ENCODE data around the gene TMIGD1.
A peak's percentile ranks its signal among the peaks of the same experiment; 100 is the strongest.

Gene TMIGD1, protein sequence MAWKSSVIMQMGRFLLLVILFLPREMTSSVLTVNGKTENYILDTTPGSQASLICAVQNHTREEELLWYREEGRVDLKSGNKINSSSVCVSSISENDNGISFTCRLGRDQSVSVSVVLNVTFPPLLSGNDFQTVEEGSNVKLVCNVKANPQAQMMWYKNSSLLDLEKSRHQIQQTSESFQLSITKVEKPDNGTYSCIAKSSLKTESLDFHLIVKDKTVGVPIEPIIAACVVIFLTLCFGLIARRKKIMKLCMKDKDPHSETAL

DNA sequence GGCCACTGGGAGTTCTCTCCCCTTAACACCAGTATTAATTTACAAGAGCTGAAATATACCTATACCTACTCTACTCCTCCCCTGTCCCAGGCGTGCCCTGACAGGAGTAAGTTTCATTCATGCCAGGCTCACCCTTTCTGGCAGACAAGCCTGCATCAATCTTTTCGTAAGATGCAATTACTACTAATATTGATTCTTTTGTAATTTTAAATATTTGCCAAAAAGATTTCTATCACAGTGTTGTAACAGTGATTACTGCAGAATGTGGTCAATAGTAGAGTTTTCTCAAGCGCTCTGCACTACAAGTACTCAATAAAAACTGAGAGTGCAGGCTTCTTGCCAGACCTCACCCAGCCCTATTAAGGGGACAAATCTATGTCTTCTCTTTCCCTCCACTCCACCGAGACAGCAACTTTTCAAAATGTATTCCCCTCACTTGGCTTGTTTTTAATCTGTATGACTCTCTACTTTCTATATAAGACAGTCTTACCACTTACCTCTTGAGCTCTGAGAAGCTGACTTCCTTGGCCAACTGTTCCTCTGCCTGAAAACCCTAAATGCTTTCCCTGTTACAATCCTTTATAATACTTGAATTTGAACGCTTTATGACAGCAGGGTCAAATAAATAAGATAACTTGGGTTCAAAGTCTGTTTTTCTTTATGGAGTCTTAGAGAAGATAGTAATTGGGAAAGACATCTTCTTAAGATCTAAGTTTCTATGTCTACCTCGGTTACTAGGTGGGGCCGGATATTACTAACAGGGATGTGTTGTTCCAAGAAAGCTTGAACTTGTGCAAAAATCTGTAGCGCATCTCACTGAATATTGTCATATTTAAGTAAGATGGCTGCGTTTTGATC is at the start of gene TMIGD1:
TMIGD1 (minus strand) TSS at position 555 of the 858 bp plus-strand sequence. CDS start 1,924 bp downstream, outside the sequence.
- Histone ChIP-seq H3K27me3 (ENCODE audit: control insufficient read depth, insufficient read depth, low read length) (no peaks in the 10 kb centered on the region), H3K27ac (ENCODE audit: low read depth, low read length) (no peak within 1 kb of the TSS), H3K36me3 (ENCODE audit: control insufficient read depth, insufficient read depth, low read length) (no peaks in the 10 kb centered on the region), H3K4me1 (ENCODE audit: control insufficient read depth, insufficient read depth, low read length) (no peaks in the 10 kb centered on the region), H3K9ac (ENCODE audit: low read length) (no peak within 1 kb of the TSS), H3K4me3 (ENCODE audit: low read length) (no peak within 1 kb of the TSS)

DNA sequence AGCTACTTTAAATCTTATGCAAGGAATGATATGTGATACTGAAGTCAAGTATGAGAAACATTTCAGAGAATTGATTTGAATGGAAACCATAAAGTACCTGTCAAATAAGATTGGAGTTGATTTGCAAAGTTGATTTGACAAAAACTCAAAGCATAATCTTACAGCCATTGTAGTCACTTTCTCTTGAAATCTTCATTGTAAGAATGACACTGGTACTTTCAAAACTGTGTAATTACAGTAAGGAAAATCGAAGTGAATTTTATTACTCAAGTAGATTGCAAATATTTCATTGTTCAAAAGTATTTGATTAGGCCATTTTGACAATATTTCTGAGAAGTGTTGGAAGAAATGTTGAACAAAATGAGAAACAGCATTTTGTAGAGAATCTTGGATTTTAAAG is 48.5 kb upstream of the TMIGD1 start:
- Histone ChIP-seq H3K4me1 (ENCODE audit: control insufficient read depth, insufficient read depth, low read length) (peaks cover 9% of the 10 kb centered on the region), H3K36me3 (ENCODE audit: control insufficient read depth, insufficient read depth, low read length) (no peaks in the 10 kb centered on the region), H3K27ac (ENCODE audit: low read depth, low read length) (no peak overlapping the region), H3K4me3 (ENCODE audit: low read length) (no peak overlapping the region), H3K9ac (ENCODE audit: low read length) (no peak overlapping the region), H3K27me3 (ENCODE audit: control insufficient read depth, insufficient read depth, low read length) (no peaks in the 10 kb centered on the region)

DNA sequence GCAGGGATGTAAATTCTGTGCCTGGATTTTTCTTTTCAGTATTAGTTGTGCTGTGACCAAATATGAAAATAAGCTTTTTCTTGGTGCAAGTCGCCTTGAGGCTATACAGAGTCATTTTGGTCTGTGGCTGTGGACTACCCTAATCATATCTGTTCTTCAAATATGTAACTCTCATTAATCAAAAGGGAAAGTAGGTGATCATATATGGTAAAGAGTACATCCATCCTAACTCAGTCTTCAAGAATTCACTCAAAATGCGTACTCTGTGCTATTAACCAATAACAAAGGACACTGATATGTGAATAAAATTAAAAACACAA is 47.4 kb upstream of the TMIGD1 start:
- Histone ChIP-seq H3K4me1 (ENCODE audit: control insufficient read depth, insufficient read depth, low read length) (peaks cover 9% of the 10 kb centered on the region), H3K36me3 (ENCODE audit: control insufficient read depth, insufficient read depth, low read length) (no peaks in the 10 kb centered on the region), H3K4me3 (ENCODE audit: low read length) (peak overlapping the region; percentile 24), H3K27me3 (ENCODE audit: control insufficient read depth, insufficient read depth, low read length) (no peaks in the 10 kb centered on the region), H3K9ac (ENCODE audit: low read length) (no peak overlapping the region), H3K27ac (ENCODE audit: low read depth, low read length) (no peak overlapping the region)

DNA sequence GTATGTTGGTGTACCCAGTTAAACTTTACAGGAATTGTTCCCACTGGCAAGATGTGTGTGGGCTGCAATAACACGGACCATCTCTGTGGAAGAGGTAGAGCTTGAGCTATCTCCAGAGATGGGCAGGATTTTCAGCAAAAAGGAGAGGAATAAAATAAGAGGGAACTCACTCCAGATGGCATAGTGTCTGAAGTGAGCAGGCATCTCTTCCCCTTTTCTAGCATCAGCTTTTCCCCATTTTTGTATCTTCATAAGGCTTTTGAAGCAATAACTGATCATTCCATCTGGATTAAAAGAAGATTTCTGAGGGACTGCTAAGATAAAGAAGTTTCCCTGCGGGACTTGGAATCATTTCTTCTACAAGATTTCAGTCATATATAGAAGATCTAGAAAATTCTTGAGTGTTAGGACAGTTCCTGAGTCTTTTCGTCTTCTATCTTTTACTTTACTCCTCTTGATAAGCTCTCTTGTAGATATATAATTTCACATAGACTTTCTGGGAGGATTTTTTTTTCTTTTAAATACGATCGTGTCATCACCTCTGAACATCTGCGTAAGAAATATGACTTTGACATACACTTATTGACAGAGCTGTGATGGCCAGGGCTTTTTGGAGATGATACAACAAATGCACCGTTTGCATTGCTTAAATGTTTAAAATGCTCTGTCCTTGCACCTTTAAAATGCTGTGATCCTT is 46.9 kb upstream of the TMIGD1 start:
- no peak overlapping the region for H3K9ac ChIP-seq (ENCODE audit: low read length)
- H3K4me1 ChIP-seq (ENCODE audit: control insufficient read depth, insufficient read depth, low read length): peaks cover 9% of the 10 kb centered on the region

DNA sequence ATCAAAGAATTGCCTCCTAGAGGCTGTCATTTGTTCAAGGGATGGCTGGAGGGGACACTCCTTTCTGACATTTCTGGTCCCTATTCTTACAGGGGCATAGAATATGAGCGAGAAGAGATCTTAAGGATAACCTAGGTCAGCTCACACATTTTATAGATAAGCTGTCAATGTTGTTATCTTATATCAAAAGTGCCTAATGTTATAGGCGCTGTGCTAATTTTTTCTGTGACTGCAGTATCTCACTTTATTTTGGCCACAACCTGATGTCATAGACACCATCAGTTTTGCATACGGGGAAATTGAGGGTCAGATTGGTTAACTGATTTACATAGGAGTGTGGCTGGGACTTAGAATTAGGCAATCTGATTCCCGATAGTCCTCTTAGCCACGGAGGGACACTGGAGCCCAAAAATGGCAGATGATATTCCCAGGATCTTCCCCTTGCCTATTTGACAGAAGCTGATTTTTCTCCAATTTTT is 46.1 kb upstream of the TMIGD1 start:
- H3K4me1 ChIP-seq (ENCODE audit: control insufficient read depth, insufficient read depth, low read length): peaks cover 9% of the 10 kb centered on the region
- no peaks in the 10 kb centered on the region for H3K27me3 ChIP-seq (ENCODE audit: control insufficient read depth, insufficient read depth, low read length)
- no peak overlapping the region for H3K27ac ChIP-seq (ENCODE audit: low read depth, low read length)
- peak overlapping the region; percentile 50 for H3K9ac ChIP-seq (ENCODE audit: low read length)
- H3K4me3 ChIP-seq (ENCODE audit: low read length): peak overlapping the region; percentile 76
- no peaks in the 10 kb centered on the region for H3K36me3 ChIP-seq (ENCODE audit: control insufficient read depth, insufficient read depth, low read length)

More for the DNA sequence above, 46.9 kb upstream of the TMIGD1 start:
- H3K27me3 ChIP-seq (ENCODE audit: control insufficient read depth, insufficient read depth, low read length): no peaks in the 10 kb centered on the region
- no peaks in the 10 kb centered on the region for H3K36me3 ChIP-seq (ENCODE audit: control insufficient read depth, insufficient read depth, low read length)
- no peak overlapping the region for H3K27ac ChIP-seq (ENCODE audit: low read depth, low read length)
- peak overlapping the region; percentile 76 for H3K4me3 ChIP-seq (ENCODE audit: low read length)

DNA sequence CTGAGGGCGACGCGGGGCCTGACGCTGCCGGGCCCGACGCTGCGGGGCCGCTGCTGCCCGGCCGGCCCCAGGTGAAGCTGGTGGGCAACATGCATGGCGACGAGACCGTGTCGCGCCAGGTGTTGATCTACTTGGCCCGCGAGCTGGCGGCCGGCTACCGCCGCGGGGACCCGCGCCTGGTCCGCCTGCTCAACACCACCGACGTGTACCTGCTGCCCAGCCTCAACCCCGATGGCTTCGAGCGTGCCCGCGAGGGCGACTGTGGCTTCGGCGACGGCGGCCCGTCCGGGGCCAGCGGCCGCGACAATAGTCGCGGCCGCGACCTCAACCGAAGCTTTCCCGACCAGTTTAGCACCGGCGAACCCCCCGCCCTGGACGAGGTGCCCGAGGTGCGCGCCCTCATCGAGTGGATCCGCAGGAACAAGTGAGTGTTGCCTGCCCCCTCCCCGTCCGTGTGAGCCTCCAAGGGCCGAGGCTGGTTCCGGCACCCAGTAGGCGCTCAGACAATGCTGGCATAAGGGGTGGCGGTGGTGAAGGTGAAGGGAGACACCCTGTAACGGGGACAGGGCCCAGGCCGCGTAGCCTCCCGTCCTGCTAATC is 45.5 kb upstream of the TMIGD1 start:
- Histone ChIP-seq H3K27me3 (ENCODE audit: control insufficient read depth, insufficient read depth, low read length) (no peaks in the 10 kb centered on the region), H3K9ac (ENCODE audit: low read length) (peak overlapping the region; percentile 22), H3K4me3 (ENCODE audit: low read length) (peak overlapping the region; percentile 76), H3K4me1 (ENCODE audit: control insufficient read depth, insufficient read depth, low read length) (peaks cover 9% of the 10 kb centered on the region), H3K36me3 (ENCODE audit: control insufficient read depth, insufficient read depth, low read length) (no peaks in the 10 kb centered on the region), H3K27ac (ENCODE audit: low read depth, low read length) (peak overlapping the region; percentile 88)

DNA sequence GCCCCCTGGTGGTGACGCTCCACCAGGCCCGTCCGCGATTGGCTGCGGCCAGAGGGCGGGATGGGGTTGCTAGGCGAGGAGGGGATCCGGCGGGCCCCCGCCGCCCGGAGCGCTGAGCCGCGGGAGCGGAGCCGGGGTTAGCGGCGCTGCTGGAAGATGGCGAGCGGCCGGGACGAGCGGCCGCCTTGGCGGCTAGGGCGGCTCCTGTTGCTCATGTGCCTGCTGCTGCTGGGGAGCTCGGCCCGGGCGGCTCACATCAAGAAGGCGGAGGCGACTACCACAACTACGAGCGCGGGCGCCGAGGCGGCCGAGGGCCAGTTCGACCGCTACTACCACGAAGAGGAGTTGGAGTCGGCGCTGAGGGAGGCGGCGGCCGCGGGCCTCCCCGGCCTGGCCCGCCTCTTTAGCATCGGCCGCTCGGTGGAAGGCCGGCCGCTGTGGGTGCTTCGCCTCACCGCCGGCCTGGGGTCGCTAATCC is 45.0 kb upstream of the TMIGD1 start, which contains the start of gene CPD:
CPD (plus strand) TSS at position 103 of the 478 bp plus-strand sequence; CDS start at position 157, 54 bp downstream.
- Histone ChIP-seq H3K4me1 (ENCODE audit: control insufficient read depth, insufficient read depth, low read length) (peaks cover 9% of the 10 kb centered on the region), H3K36me3 (ENCODE audit: control insufficient read depth, insufficient read depth, low read length) (no peaks in the 10 kb centered on the region), H3K27ac (ENCODE audit: low read depth, low read length) (peak within 1 kb of the TSS; percentile 88), H3K27me3 (ENCODE audit: control insufficient read depth, insufficient read depth, low read length) (no peaks in the 10 kb centered on the region), H3K4me3 (ENCODE audit: low read length) (peak within 1 kb of the TSS; percentile 76), H3K9ac (ENCODE audit: low read length) (peak within 1 kb of the TSS; percentile 58)

DNA sequence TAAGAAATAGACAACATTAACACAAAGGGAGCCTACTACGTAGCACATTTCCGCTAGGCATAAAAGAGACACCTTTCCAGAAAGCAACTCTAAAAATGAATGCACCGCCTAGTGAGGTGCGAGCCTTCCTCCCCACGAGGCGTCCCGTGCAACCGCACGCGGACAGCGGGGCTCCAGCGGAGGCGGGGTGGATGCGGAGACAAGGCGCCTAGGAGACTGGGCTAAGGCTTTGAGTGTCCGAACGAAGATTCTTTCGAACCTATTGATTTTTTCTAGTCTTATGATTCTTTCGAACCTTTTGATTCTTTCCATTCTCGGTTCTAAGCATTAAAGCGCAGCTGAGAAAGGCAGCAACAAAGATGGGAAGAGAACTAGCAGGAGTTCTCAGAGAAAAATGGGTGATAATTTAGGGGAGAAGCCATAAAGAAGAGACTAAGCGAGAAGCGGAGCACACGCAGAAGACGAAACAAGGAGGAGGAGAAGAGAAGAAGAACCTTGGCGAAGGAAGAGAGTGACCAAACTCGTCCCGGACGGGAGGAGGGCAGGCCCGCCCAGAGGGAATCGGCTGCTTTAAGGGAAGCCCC is 44.5 kb upstream of the TMIGD1 start:
- Histone ChIP-seq H3K9ac (ENCODE audit: low read length) (peak overlapping the region; percentile 24), H3K4me1 (ENCODE audit: control insufficient read depth, insufficient read depth, low read length) (peaks cover 9% of the 10 kb centered on the region), H3K36me3 (ENCODE audit: control insufficient read depth, insufficient read depth, low read length) (no peaks in the 10 kb centered on the region), H3K27me3 (ENCODE audit: control insufficient read depth, insufficient read depth, low read length) (no peaks in the 10 kb centered on the region), H3K4me3 (ENCODE audit: low read length) (peak overlapping the region; percentile 76), H3K27ac (ENCODE audit: low read depth, low read length) (peak overlapping the region; percentile 82)

DNA sequence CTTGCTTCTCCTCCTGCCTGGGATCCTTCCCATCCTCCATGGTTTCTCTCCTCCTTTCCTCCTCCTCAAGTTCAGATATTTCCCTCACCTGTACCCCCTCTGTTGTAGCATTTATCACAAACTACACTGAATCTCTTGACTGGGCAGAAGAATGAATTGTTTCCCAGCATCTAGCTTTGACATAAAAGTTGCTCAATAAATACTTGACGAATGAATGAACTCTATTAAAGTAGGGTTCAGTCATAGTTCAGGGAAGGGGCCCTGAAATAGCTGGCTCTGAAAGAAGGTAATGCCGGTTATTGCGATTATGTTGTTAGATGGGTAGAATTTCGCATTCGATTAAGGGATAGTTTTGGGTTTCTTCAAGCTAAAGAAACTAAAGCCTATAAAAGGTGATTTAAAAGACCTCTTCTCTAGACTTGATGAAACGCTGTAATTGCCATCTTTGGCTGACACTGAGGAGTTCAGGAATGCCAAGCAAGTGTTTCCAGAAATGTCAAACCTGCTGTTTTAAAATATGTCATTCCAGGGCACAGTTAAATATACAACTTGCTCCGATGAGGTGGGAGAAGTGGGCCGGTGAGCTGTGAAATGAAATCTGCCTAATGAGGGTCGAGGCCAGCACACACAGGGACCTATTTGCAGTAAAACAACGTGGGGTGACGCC is 43.9 kb upstream of the TMIGD1 start:
- Histone ChIP-seq H3K9ac (ENCODE audit: low read length) (no peak overlapping the region), H3K27ac (ENCODE audit: low read depth, low read length) (peak overlapping the region; percentile 82), H3K4me1 (ENCODE audit: control insufficient read depth, insufficient read depth, low read length) (peaks cover 9% of the 10 kb centered on the region), H3K4me3 (ENCODE audit: low read length) (peak overlapping the region; percentile 76), H3K27me3 (ENCODE audit: control insufficient read depth, insufficient read depth, low read length) (no peaks in the 10 kb centered on the region), H3K36me3 (ENCODE audit: control insufficient read depth, insufficient read depth, low read length) (no peaks in the 10 kb centered on the region)

DNA sequence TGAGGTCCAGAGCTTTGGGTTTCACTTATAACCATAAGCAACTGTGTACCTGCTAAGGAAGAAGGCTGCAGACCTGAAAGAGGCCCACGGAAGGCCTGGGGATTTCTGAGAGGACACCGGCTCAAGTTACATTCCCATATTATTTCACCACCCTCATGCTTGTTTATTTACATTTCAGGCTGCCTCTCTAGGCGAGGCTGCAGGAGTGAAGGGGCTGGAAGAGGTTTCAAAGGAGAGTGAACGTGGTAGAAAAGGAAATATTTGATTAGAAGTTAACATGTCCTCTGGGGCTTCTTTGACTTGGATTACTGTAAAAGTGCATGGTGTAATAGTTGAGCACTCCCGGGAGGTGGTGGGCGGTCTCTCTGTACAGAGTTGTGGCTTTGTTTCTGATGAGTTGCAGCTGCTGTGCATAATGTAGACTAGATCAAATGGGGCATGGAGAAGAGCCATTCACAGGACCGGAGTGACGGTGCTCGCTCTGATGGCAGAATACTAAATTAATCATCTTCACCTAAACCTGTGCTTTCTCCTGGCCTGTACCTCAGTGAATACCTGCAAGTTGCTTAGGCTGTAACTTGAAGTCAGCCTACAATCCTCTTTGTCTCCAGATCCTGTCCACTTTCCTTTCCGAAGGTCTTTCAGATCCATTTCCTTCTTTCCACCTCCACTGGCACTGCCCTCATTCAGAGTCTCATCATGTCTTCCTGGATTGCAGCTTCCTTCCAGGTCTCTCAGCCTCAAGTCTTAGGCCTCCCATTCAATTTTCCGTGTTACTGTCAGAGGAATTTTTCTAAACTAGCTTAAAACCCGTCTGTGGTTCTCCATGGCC is 43.0 kb upstream of the TMIGD1 start:
- Histone ChIP-seq H3K9ac (ENCODE audit: low read length) (no peak overlapping the region), H3K27ac (ENCODE audit: low read depth, low read length) (no peak overlapping the region), H3K4me3 (ENCODE audit: low read length) (no peak overlapping the region)

DNA sequence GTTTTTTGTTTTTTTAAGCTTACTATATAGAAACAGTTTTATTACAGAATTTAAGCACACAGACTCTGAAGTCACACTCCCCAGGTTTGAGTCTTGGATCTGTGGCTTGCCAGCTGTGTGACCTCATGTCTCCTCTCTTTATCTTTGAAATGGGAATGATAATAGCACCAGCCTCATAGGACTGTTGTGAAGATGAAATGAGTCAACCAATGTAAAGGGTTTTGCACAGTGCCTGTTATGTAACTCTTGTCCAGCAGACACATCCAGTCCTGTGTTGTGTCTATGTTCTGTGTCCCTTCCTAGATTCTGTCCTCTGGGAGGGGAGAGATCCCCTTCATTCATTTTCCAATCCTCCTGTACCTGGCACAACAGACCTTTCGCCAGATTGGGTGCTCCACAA is 41.8 kb upstream of the TMIGD1 start:
- Histone ChIP-seq H3K27me3 (ENCODE audit: control insufficient read depth, insufficient read depth, low read length) (no peaks in the 10 kb centered on the region), H3K27ac (ENCODE audit: low read depth, low read length) (no peak overlapping the region), H3K36me3 (ENCODE audit: control insufficient read depth, insufficient read depth, low read length) (no peaks in the 10 kb centered on the region), H3K4me3 (ENCODE audit: low read length) (no peak overlapping the region), H3K9ac (ENCODE audit: low read length) (no peak overlapping the region), H3K4me1 (ENCODE audit: control insufficient read depth, insufficient read depth, low read length) (peaks cover 5% of the 10 kb centered on the region)

More for the DNA sequence above, 43.0 kb upstream of the TMIGD1 start:
- H3K4me1 ChIP-seq (ENCODE audit: control insufficient read depth, insufficient read depth, low read length): peaks cover 5% of the 10 kb centered on the region
- H3K27me3 ChIP-seq (ENCODE audit: control insufficient read depth, insufficient read depth, low read length): no peaks in the 10 kb centered on the region
- no peaks in the 10 kb centered on the region for H3K36me3 ChIP-seq (ENCODE audit: control insufficient read depth, insufficient read depth, low read length)

Data from rectal smooth muscle tissue (tissue), 1 donor.